GM19099 (cell line): ENCODE data around the gene PLEKHD1.

Source experiments
- POLR2A ChIP-seq: IDR thresholded peaks from 3 replicates; pipeline ENCODE4 v1.6.1; 2011; ENCODE audit warnings: low read depth; ENCODE audit not compliant: insufficient read length; ENCODE audit errors: extremely low read depth

Gene PLEKHD1

DNA sequence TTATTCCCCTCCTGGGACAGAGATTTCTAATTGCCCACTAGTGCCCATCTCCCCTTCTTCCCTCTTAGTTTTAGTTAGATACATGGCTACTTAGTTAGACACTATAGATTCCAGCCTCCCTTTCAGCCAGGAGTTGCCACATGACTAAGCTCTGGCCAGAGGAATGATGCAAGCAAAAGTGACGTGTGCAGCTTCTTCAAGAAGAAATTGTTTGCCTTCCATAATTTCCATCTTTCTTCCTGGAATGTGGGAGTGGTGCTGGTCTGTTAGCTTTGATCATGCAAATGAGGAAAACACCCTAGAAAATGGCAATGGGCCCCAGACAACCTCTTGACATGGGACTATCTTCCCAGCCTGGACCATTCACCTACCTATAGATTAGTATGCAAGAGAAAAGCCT lies 68.7 kb downstream of the PLEKHD1 start:
- no peak for TF ChIP-seq POLR2A

DNA sequence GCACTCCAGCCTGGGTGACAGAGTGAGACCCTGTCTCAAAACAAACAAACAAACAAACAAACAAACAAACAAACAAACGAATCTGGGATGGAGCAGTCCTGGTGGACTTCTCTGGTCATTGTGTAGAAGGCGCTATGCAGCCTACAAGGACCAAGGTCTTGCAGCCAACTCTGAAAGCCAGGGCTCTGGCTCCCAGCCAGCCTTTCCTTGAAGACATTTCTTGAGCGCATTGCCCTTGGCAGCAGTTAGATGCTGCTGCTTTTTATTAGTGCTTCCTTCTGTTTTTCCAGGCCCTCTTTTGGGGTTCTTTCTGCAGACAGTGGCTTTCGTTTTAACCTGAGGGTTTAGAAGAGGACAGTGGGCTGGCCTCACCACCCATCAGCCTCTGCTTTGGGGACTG lies 70.0 kb downstream of the PLEKHD1 start:
- no peak for TF ChIP-seq POLR2A

GRCh38 chr14:69558774-69559173 lies 74.2 kb downstream of the PLEKHD1 start:
- no peak for TF ChIP-seq POLR2A

DNA sequence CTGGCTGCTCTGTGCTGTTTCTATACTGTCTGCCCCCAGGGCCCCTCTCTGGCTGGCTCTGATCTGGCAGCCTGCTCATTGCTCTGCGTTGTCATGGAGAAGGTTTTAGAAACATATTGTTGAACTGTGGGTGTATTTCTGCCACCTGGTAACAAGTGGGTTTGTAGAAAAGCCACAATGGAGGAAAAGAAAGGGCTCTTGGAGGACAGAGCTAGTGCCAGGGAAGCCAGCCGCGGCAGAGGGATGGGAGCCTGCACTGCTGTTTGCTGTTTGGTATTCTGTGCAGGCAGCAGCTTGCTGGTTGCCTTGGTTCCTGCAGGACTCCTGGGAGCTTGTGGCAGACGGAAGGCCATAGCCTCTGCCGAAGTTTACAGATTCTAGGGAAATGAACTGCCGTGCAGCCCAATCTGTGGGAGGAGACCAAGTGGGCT lies 75.1 kb downstream of the PLEKHD1 start:
- TF ChIP-seq POLR2A: no peak

- TF ChIP-seq POLR2A: no peak
These were observed 76.3 kb downstream of the PLEKHD1 start for GRCh38 chr14:69560826-69561225.

- TF ChIP-seq POLR2A: no peak
These were observed 77.4 kb downstream of the PLEKHD1 start for GRCh38 chr14:69561893-69562292.

GRCh38 chr14:69567563-69567962 lies 83.0 kb downstream of the PLEKHD1 start:
- TF ChIP-seq POLR2A: no peak

DNA sequence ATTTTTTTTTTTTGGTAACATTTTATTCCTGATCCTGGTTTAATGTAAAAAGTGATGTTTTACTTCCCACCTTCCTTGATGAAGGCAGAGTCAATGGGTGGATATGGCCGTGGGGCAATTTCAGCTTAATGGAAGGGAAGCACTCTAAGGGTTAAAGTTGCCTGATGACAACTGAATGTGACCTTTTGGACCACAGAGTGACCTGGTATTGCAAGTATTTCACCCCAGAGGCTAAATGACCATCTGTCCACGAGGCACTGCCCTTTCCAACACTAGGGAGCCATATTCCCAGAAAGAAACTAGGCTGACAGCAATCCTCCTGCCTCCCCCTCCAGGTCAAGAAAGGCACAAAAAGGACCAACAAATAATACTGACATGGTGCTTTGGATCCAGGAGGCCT lies 85.3 kb downstream of the PLEKHD1 start:
- TF ChIP-seq POLR2A: no peak

- no peak for TF ChIP-seq POLR2A
These were observed 86.4 kb downstream of the PLEKHD1 start for GRCh38 chr14:69570836-69571330.

DNA sequence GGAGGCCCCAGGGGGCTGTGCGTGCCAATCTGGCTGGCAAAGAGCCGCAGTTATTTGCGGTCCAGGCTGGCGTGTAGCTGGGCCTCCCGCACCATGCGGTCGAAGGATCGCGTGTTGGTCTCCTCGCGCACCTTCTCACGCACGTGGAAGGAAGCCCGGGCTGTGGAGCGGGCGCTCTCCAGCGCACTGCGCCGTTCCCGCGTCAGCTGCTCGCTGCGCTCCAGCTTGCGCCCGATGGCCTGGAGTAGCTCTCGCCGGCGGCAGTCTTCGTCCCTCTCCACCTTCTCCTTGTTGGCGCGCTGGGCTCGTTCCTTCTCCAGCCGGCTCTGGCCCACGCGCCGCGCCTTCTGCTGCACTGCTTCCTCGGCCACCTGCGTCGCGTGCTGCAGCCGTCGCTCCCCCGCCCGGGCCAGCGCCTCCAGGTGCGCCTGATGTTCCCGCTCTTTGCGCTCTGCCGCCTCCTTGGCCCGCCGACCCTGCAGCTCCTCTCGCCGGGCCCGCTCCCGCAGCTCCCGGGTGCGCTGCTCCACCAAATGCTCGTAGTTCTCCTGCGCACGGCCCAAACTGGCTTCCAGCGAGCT lies 87.0 kb downstream of the PLEKHD1 start:
- no peak for TF ChIP-seq POLR2A

DNA sequence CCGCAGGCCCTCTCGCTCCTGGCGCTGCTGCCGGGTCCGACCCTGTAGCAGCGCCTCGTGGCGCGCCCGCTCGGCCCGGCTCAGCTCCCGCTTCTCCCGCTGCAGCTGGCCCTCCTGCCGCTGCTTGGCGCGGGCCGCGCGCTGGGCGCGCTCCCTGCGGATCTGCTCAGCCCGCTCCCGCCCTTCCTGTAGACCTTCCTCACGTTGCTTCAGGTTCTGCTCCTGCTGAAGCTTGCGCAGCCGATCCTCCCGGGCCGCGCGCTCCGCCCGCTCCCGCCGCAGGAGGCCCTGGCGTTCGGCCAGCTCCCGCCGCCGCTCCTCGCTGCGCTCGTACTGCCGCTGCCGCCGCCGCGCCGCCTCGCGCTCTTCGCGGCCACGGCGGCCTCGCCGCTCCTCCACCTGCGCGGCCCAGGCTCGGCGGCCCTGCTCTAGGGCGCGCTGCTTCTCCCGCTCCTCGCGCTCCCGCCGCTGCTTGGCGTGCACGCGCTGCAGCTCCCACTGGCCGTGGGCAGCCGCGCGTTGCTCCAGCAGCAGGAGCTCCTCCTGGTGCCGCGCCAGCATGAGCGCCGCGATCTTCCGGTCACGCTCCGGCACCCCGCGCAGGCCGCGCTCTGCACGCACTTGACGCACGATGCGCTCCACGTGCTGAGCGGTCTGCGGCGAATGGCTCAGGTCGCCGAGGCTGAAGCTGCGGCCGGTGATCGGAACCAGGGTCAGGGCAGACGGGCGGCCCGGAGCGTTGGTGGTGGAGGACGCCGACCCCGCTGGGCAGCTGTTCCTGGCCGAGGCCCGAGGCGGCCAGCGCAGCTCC lies 87.7 kb downstream of the PLEKHD1 start:
- no peak for TF ChIP-seq POLR2A

DNA sequence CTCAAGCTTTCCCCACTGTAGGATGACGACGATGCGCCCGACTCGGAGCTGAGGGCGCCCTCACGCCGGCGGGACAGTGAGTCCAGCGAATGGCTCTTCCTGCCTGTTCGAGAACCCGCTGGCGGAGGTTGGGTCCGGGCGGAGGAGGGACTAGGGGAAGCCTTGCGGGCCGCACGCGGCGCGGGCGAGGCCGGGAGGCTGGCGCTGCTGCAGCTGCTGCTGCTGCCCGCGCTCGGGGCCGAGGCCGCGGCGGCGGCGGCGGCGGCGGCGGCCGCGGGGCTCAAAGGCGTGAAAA lies 88.3 kb downstream of the PLEKHD1 start:
- TF ChIP-seq POLR2A: no peak

DNA sequence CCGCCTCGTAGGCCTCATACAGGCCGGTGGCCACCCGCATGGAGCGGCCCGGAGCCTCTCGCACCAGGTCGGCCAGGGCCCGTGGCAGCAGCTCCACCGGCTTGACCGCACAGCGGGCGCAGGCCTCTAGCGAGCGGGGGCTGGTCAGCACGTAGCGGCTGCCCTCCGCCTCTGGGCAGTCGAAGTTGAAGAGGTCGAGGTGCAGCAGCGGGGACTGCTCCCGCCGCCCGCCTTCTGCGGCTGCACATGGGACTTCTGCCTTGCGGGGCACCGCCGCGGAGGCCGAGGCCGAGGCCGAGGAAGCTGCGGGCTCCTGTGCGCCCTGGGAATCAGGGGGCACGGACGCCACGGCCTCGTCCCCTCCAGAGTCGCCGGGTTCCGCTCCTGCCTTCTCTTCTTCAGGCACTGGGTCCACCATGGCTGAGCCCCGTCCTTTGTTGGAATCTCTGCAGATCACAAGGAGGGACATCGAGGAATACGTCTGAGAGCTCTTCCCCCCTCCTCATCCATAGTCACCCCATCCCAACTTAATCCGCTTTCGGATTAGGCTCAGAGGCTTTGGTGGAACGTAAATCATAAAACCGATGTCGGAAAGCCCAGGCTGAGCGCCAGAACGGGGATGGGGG lies 88.8 kb downstream of the PLEKHD1 start:
- no peak for TF ChIP-seq POLR2A

DNA sequence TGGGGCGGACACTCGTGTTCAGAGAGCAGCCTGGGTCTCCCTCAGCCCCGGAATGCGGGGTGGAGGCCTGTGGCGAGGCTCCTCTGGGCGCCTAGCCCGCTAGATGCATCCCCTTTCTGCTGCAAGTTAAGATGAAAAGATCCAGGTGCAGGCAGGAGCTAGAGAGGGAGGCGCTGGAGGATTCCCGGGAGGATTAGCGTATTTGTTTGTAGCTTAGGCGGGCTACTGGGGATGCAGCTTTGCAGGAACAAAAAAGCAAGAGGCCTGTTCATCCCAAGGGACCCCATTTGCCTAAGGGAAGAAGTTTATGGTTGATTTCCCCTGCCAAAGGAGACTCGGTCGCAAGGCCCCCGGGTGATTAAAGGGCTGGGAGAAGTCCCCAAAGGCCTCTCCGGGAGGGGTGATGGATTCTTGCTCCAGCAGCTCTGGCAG lies 89.3 kb downstream of the PLEKHD1 start:
- TF ChIP-seq POLR2A: no peak

GRCh38 chr14:69574263-69574953 lies 89.9 kb downstream of the PLEKHD1 start, which contains the start of gene CCDC177:
Gene CCDC177, minus strand, starts transcription at chr14:69574871. Its CDS starts 1,249 bp downstream, at chr14:69573622.
- TF ChIP-seq POLR2A: no peak
